Measurements from ENCODE around the gene SLC1A4. TPM values are rescaled to one million over a fixed set of nuclear protein-coding genes. Genes with fewer than 3 reads are reported as not detected.

Gene SLC1A4
- total and polyA plus RNA-seq, 10 of the 15 experiments (the other 5 are each of a cell fraction or from before 2014, with no cell fraction given): 10.8 to 43.2 (median 27.7) TPM

DNA sequence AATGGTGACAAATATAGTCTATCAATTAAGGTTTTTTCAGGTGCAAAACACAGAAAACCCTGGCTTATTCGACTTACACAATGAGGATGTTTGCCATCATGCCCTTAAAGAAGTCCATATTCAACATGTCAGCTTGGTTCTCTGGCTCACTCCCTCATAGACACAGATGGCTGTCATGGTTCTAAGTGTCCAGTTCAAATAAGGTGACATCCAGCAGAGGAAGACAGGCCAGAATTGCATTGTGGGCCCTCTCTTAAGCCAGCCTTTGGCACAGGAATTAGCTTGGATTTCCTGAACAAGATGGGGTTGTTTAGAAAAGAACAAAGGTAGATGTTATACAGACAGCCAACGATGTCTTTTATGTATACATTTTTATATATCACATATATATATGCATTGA, 18.7 kb upstream of the SLC1A4 start:
- CTCF ChIA-PET: interaction anchor here (2.1 kb wide), 1 partner anchor 8 kb away, joined by 7 read pairs; no protein-coding TSS in a partner anchor
- Histone ChIP-seq H3K9me3 (replicated peaks; ENCODE audit: control insufficient read depth, insufficient read depth, low read length) (no peaks in the 10 kb centered on the region; the same call in 2 of the 3 replicates), H3K27ac (ENCODE audit: control insufficient read depth, insufficient read depth) (no peak overlapping the region), H3K27me3 (replicated peaks in 1 of 2; ENCODE audit: control insufficient read depth in 2 of 2, insufficient read depth in 2 of 2, low read length in 1 of 2) (no peaks in the 10 kb centered on the region), H3K79me2 (ENCODE audit: control insufficient read depth, insufficient read depth, low read length) (no peaks in the 10 kb centered on the region), H2AFZ (ENCODE audit: control insufficient read depth, low read depth, low read length) (no peak overlapping the region), H3K4me3 (no peak overlapping the region), H3K36me3 (ENCODE audit: control insufficient read depth in 2 of 2, insufficient read depth in 2 of 2, low read length in 1 of 2) (no peaks in the 10 kb centered on the region), H3K4me2 (ENCODE audit: control insufficient read depth, insufficient read depth) (no peak overlapping the region), H3K4me1 (ENCODE audit: control insufficient read depth, insufficient read depth, low read length) (no peaks in the 10 kb centered on the region), H4K20me1 (ENCODE audit: control insufficient read depth, insufficient read depth) (no peaks in the 10 kb centered on the region), H3K9ac (ENCODE audit: control insufficient read depth, insufficient read depth, low read length) (no peak overlapping the region)
- POLR2A ChIA-PET: interaction anchor here (1.0 kb wide), 1 partner anchor 23 kb away, joined by 3 read pairs; no protein-coding TSS in a partner anchor
- no TSS peak for BruUV-seq (replicated peaks)
- no peak for FAIRE-seq
- no peak for ATAC-seq
- SMC1A ChIA-PET (ENCODE audit: uncharacterized antibody, unreplicated experiment): interaction anchor here (1.3 to 1.7 kb wide), 4 partner anchors 9 to 33 kb away, joined by 3 to 5 read pairs (median 4); no protein-coding TSS in a partner anchor
- 70% methylated on average over 2 of the region's 2 CpGs for WGBS (ENCODE audit: insufficient coverage, insufficient replicate concordance, low lambda C conversion rate, missing lambda C conversion rate)
- intact Hi-C loops (cut with micrococcal nuclease; ENCODE audit: unreplicated experiment): no loop called here
- DNase-seq (ENCODE audit: low read depth, low spot score): no peak
- RAD21 ChIA-PET (ENCODE audit: unreplicated experiment): no interaction called here
- in situ Hi-C loops (cut with MboI): no loop called here
- no peak for TF ChIP-seq MEF2A (IDR thresholded peaks at IDR 0.05; ENCODE audit: insufficient read depth, low read depth, low read length)
- TF ChIP-seq TCF7 (IDR thresholded peaks at IDR 0.05; ENCODE audit: borderline replicate concordance): no peak
- TF ChIP-seq, protein P1, sequence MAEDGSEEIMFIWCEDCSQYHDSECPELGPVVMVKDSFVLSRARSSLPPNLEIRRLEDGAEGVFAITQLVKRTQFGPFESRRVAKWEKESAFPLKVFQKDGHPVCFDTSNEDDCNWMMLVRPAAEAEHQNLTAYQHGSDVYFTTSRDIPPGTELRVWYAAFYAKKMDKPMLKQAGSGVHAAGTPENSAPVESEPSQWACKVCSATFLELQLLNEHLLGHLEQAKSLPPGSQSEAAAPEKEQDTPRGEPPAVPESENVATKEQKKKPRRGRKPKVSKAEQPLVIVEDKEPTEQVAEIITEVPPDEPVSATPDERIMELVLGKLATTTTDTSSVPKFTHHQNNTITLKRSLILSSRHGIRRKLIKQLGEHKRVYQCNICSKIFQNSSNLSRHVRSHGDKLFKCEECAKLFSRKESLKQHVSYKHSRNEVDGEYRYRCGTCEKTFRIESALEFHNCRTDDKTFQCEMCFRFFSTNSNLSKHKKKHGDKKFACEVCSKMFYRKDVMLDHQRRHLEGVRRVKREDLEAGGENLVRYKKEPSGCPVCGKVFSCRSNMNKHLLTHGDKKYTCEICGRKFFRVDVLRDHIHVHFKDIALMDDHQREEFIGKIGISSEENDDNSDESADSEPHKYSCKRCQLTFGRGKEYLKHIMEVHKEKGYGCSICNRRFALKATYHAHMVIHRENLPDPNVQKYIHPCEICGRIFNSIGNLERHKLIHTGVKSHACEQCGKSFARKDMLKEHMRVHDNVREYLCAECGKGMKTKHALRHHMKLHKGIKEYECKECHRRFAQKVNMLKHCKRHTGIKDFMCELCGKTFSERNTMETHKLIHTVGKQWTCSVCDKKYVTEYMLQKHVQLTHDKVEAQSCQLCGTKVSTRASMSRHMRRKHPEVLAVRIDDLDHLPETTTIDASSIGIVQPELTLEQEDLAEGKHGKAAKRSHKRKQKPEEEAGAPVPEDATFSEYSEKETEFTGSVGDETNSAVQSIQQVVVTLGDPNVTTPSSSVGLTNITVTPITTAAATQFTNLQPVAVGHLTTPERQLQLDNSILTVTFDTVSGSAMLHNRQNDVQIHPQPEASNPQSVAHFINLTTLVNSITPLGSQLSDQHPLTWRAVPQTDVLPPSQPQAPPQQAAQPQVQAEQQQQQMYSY (CRISPR knock-in tag; IDR thresholded peaks at IDR 0.05): no peak
- TF ChIP-seq NBN (IDR thresholded peaks at IDR 0.05): no peak
- TF ChIP-seq ASH2L (IDR thresholded peaks at IDR 0.05; ENCODE audit: borderline replicate concordance, low read depth): no peak
- TF ChIP-seq, protein P2, sequence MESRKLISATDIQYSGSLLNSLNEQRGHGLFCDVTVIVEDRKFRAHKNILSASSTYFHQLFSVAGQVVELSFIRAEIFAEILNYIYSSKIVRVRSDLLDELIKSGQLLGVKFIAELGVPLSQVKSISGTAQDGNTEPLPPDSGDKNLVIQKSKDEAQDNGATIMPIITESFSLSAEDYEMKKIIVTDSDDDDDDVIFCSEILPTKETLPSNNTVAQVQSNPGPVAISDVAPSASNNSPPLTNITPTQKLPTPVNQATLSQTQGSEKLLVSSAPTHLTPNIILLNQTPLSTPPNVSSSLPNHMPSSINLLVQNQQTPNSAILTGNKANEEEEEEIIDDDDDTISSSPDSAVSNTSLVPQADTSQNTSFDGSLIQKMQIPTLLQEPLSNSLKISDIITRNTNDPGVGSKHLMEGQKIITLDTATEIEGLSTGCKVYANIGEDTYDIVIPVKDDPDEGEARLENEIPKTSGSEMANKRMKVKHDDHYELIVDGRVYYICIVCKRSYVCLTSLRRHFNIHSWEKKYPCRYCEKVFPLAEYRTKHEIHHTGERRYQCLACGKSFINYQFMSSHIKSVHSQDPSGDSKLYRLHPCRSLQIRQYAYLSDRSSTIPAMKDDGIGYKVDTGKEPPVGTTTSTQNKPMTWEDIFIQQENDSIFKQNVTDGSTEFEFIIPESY (IDR thresholded peaks at IDR 0.05): no peak
- no peak for TF ChIP-seq TBL1XR1 (IDR thresholded peaks at IDR 0.05; ENCODE audit: low read depth, low read length)
- no peak for TF ChIP-seq SUPT20H (IDR thresholded peaks at IDR 0.05; ENCODE audit: borderline replicate concordance, control insufficient read depth, low read depth, low read length)
- no peak for TF ChIP-seq STAT3 (IDR thresholded peaks at IDR 0.05; ENCODE audit: low read depth, low read length)
- TF ChIP-seq, protein P3, sequence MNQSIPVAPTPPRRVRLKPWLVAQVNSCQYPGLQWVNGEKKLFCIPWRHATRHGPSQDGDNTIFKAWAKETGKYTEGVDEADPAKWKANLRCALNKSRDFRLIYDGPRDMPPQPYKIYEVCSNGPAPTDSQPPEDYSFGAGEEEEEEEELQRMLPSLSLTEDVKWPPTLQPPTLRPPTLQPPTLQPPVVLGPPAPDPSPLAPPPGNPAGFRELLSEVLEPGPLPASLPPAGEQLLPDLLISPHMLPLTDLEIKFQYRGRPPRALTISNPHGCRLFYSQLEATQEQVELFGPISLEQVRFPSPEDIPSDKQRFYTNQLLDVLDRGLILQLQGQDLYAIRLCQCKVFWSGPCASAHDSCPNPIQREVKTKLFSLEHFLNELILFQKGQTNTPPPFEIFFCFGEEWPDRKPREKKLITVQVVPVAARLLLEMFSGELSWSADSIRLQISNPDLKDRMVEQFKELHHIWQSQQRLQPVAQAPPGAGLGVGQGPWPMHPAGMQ (IDR thresholded peaks at IDR 0.05; ENCODE audit: borderline replicate concordance): no peak
- no peak for TF ChIP-seq POLR2AphosphoS5 (IDR thresholded peaks at IDR 0.05; ENCODE audit: low read length)
- no peak for TF ChIP-seq ESRRA (IDR thresholded peaks at IDR 0.05; ENCODE audit: low read length)
- TF ChIP-seq, protein P4, sequence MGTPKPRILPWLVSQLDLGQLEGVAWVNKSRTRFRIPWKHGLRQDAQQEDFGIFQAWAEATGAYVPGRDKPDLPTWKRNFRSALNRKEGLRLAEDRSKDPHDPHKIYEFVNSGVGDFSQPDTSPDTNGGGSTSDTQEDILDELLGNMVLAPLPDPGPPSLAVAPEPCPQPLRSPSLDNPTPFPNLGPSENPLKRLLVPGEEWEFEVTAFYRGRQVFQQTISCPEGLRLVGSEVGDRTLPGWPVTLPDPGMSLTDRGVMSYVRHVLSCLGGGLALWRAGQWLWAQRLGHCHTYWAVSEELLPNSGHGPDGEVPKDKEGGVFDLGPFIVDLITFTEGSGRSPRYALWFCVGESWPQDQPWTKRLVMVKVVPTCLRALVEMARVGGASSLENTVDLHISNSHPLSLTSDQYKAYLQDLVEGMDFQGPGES (IDR thresholded peaks at IDR 0.05): no peak
- TF ChIP-seq ZNF622 (IDR thresholded peaks at IDR 0.05): no peak
- TF ChIP-seq EED (IDR thresholded peaks at IDR 0.05; ENCODE audit: low read depth): no peak
- no peak for TF ChIP-seq NRF1 (conservative IDR thresholded peaks at IDR 0.05; ENCODE audit: low read depth, low read length)
- TF ChIP-seq, protein P5, sequence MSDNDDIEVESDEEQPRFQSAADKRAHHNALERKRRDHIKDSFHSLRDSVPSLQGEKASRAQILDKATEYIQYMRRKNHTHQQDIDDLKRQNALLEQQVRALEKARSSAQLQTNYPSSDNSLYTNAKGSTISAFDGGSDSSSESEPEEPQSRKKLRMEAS (IDR thresholded peaks at IDR 0.05; ENCODE audit: low read depth, low read length): no peak
- no peak for TF ChIP-seq NFYB (IDR thresholded peaks at IDR 0.05; ENCODE audit: insufficient read depth, low read depth, low read length)

Data from GM12878 (cell line).